ENCODE results near the gene USP22.

GRCh38 chr17:21017256-21017655, 25.6 kb downstream of the USP22 start:
- TF ChIP-seq POLR2AphosphoS5 (IDR thresholded peaks at IDR 0.05; ENCODE audit: insufficient read depth in 1 of 2, low read depth in 1 of 2) (no peak), CTCF (IDR thresholded peaks at IDR 0.05) (no peak)
